H1 (cell line): Measurements from ENCODE around the gene PLXND1. TPM values are rescaled to one million over a fixed set of nuclear protein-coding genes. Genes with fewer than 3 reads are reported as not detected.

Experiments used
- CTCF ChIA-PET: fragments of 300-600 bp; sonication (Branson Sonifier 250); formaldehyde crosslinking; loops from one replicate; lab custom pipeline; 2021; ENCODE audit not compliant: partially characterized antibody; lab: Charles Lee
- POLR2A ChIA-PET: fragments of 300-600 bp; sonication (Branson Sonifier 250); formaldehyde crosslinking; loops from one replicate; lab custom pipeline; 2021; ENCODE audit warnings: inconsistent platforms; ENCODE audit not compliant: partially characterized antibody; lab: Charles Lee
- DNase-seq, 2 experiments: peaks; one replicate each; pipeline versions ENCODE4 v3.0.0 to v3.0.0-alpha.2; 2010 to 2022; ENCODE audit warnings: low spot score in 2 of 2, low read depth in 1 of 2, mixed read lengths in 1 of 2
- FAIRE-seq: peaks from 2 replicates; lab custom pipeline; 2011; peaks lifted over from hg19 to GRCh38; lab: Jason Lieb, UNC
- H2AFZ ChIP-seq: 2 replicates; pipeline ENCODE4 v1.8.1; 2012; ENCODE audit warnings: low read length, inconsistent platforms
- H2AK5ac ChIP-seq: 2 replicates; pipeline ENCODE4 v1.6.1; 2013; ENCODE audit warnings: low read depth, low read length
- H2BK120ac ChIP-seq: replicated peaks from 2 replicates; pipeline ENCODE3; 2013; ENCODE audit warnings: low read depth, low read length, inconsistent platforms
- H2BK12ac ChIP-seq: 2 replicates; pipeline ENCODE4 v1.6.1; 2013; ENCODE audit warnings: low read depth, low read length
- H2BK15ac ChIP-seq: 2 replicates; pipeline ENCODE4 v1.6.1; 2013; ENCODE audit warnings: low read length
- H2BK20ac ChIP-seq: 2 replicates; pipeline ENCODE4 v1.6.1; 2013; ENCODE audit warnings: low read length
- H2BK5ac ChIP-seq: 2 replicates; pipeline ENCODE4 v1.6.1; 2013; ENCODE audit warnings: low read depth, low read length
- H3K14ac ChIP-seq: 2 replicates; pipeline ENCODE4 v1.6.1; 2013; ENCODE audit warnings: inconsistent platforms; ENCODE audit not compliant: insufficient read length
- H3K18ac ChIP-seq: 2 replicates; pipeline ENCODE4 v1.6.1; 2013; ENCODE audit warnings: low read length; ENCODE audit errors: extremely low read depth
- H3K23ac ChIP-seq: 2 replicates; pipeline ENCODE4 v1.6.1; 2013; ENCODE audit warnings: inconsistent platforms; ENCODE audit not compliant: insufficient read length
- H3K23me2 ChIP-seq: 2 replicates; pipeline ENCODE4 v1.6.1; 2013; ENCODE audit warnings: low read depth, low read length
- H3K27ac ChIP-seq: 2 replicates; pipeline ENCODE4 v1.6.1; 2011; ENCODE audit warnings: low read depth, low read length, inconsistent platforms
- H3K27me3 ChIP-seq, 4 experiments: replicated peaks in 1 of 4; 1 replicate in 1 of 4; 2 replicates in 3 of 4; pipeline versions ENCODE4 v1.6.1 to v1.8.1; 2011 to 2013; ENCODE audit warnings: low read length in 3 of 4, mild to moderate bottlenecking in 3 of 4, inconsistent platforms in 2 of 4, mixed read lengths in 2 of 4, moderate library complexity in 1 of 4; ENCODE audit not compliant: control insufficient read depth in 3 of 4, insufficient read depth in 3 of 4; ENCODE audit errors: extremely low read depth in 1 of 4
- H3K36me3 ChIP-seq, 4 experiments: 2 replicates each; pipeline versions ENCODE4 v1.6.1 to v1.8.1; 2011 to 2013; ENCODE audit warnings: mild to moderate bottlenecking in 4 of 4, low read length in 3 of 4, moderate library complexity in 2 of 4, control low read depth in 1 of 4, inconsistent platforms in 1 of 4; ENCODE audit not compliant: insufficient read depth in 4 of 4, control insufficient read depth in 2 of 4
- H3K4ac ChIP-seq: replicated peaks from 2 replicates; pipeline ENCODE3; 2013; ENCODE audit warnings: low read length, low read depth, mixed read lengths, inconsistent platforms; ENCODE audit not compliant: insufficient read length
- H3K4me1 ChIP-seq, 4 experiments: replicated peaks in 1 of 4; 1 replicate in 1 of 4; 2 replicates in 3 of 4; pipeline versions ENCODE4 v1.6.1 to v1.8.1; 2011 to 2013; ENCODE audit warnings: low read length in 3 of 4, inconsistent platforms in 2 of 4, mixed read lengths in 1 of 4; ENCODE audit not compliant: insufficient read depth in 4 of 4, control insufficient read depth in 3 of 4
- H3K4me2 ChIP-seq, 2 experiments: 2 replicates each; pipeline versions ENCODE4 v1.6.1 to v1.8.1; 2011 to 2013; ENCODE audit warnings: low read depth in 2 of 2, low read length in 2 of 2, control low read depth in 1 of 2, inconsistent platforms in 1 of 2, mild to moderate bottlenecking in 1 of 2; ENCODE audit not compliant: insufficient read depth in 1 of 2
- H3K4me3 ChIP-seq, 4 experiments: fragments of 200-600, 300-600 bp in 1 of 4; sonication (generic), shearing (Covaris generic), sonication (Bioruptor Twin) in 1 of 4; 2 replicates each; pipeline versions ENCODE4 v1.5.1 to v1.8.1; 2011 to 2016; ENCODE audit warnings: low read length in 4 of 4, low read depth in 3 of 4, control low read depth in 2 of 4, inconsistent platforms in 2 of 4, mild to moderate bottlenecking in 2 of 4, mixed read lengths in 1 of 4, moderate library complexity in 1 of 4; ENCODE audit not compliant: insufficient read depth in 2 of 4; ENCODE audit errors: extremely low read depth in 1 of 4
- H3K56ac ChIP-seq: replicated peaks from 2 replicates; pipeline ENCODE3; 2013; ENCODE audit warnings: low read depth, mild to moderate bottlenecking, mixed read lengths, low read length, inconsistent platforms; ENCODE audit not compliant: insufficient read length
- H3K79me1 ChIP-seq: 2 replicates; pipeline ENCODE4 v1.6.1; 2013; ENCODE audit warnings: low read depth, low read length, control low read depth
- H3K79me2 ChIP-seq, 2 experiments: 2 replicates each; pipeline versions ENCODE4 v1.6.1 to v1.8.1; 2012 to 2013; ENCODE audit warnings: low read length in 2 of 2, mild to moderate bottlenecking in 2 of 2, inconsistent platforms in 1 of 2; ENCODE audit not compliant: insufficient read depth in 2 of 2, control insufficient read depth in 1 of 2
- H3K9ac ChIP-seq, 4 experiments: replicated peaks in 1 of 4; 1 replicate in 1 of 4; 2 replicates in 3 of 4; pipeline versions ENCODE4 v1.6.1 to v1.8.1; 2011 to 2013; ENCODE audit warnings: low read depth in 3 of 4, low read length in 3 of 4, control low read depth in 2 of 4, mild to moderate bottlenecking in 2 of 4, moderate library complexity in 2 of 4, inconsistent platforms in 1 of 4; ENCODE audit errors: extremely low read depth in 1 of 4
- H3K9me3 ChIP-seq, 2 experiments: 2 replicates each; pipeline versions ENCODE4 v1.6.1 to v1.8.1; 2012 to 2013; ENCODE audit warnings: mild to moderate bottlenecking in 2 of 2, moderate library complexity in 2 of 2, control low read depth in 1 of 2, inconsistent platforms in 1 of 2, low read depth in 1 of 2, low read length in 1 of 2, mixed read lengths in 1 of 2; ENCODE audit not compliant: insufficient read depth in 2 of 2
- H4K20me1 ChIP-seq, 2 experiments: replicated peaks in 1 of 2; 2 replicates each; pipeline versions ENCODE3 to v1.8.1; 2011 to 2013; ENCODE audit warnings: inconsistent platforms in 2 of 2, low read length in 2 of 2, mild to moderate bottlenecking in 1 of 2; ENCODE audit not compliant: insufficient read depth in 2 of 2, control insufficient read depth in 1 of 2
- H4K5ac ChIP-seq: 2 replicates; pipeline ENCODE4 v1.6.1; 2013; ENCODE audit warnings: low read length, low read depth, mixed read lengths, inconsistent platforms; ENCODE audit not compliant: insufficient read length
- H4K8ac ChIP-seq: 2 replicates; pipeline ENCODE4 v1.8.0; 2013; ENCODE audit warnings: mild to moderate bottlenecking, moderate library complexity, low read length, inconsistent platforms; ENCODE audit not compliant: insufficient read depth; ENCODE audit errors: extremely low read depth
- H4K91ac ChIP-seq: replicated peaks from 2 replicates; pipeline ENCODE3; 2013; ENCODE audit warnings: low read length, mixed read lengths, inconsistent platforms; ENCODE audit not compliant: insufficient read length
- ASH2L ChIP-seq: fragments of 200-600, 300-600 bp; sonication (generic); IDR thresholded peaks from one replicate; pipeline ENCODE4 v1.7.1; 2017; ENCODE audit warnings: low read length
- CBX5 ChIP-seq: fragments of 300-800, 300-1000 bp; sonication (generic); IDR thresholded peaks from 2 replicates; pipeline ENCODE4 v1.7.1; 2016; ENCODE audit warnings: antibody characterized with exemption, low read length, low read depth
- CHD1 ChIP-seq: IDR thresholded peaks from 2 replicates; pipeline ENCODE4 v1.6.1; 2012; ENCODE audit warnings: low read depth, low read length, improper control_type of control experiment
- CREB1 ChIP-seq: IDR thresholded peaks from 2 replicates; pipeline ENCODE4 v1.6.1; 2012; ENCODE audit warnings: inconsistent platforms
- EZH2 ChIP-seq: fragments of 200-600 bp; sonication (generic); IDR thresholded peaks from 2 replicates; pipeline ENCODE4 v1.7.1; 2012; ENCODE audit warnings: low read depth, mild to moderate bottlenecking, moderate library complexity, low read length, inconsistent platforms; ENCODE audit not compliant: severe bottlenecking
- KDM1A ChIP-seq: fragments of 200-600, 300-600 bp; sonication (generic); IDR thresholded peaks from 2 replicates; pipeline ENCODE4 v1.7.1; 2016; ENCODE audit warnings: mild to moderate bottlenecking, low read length, borderline replicate concordance
- TBP ChIP-seq: IDR thresholded peaks from 2 replicates; pipeline ENCODE4 v1.6.1; 2011; ENCODE audit warnings: low read depth, low read length, improper control_type of control experiment
- WGBS, 2 experiments: shearing (Covaris generic) in 1 of 2; methylation state at CpG; one replicate each; pipeline versions ENCODE4 v1.1.6 to v1.1.7; 2013 to 2015; ENCODE audit warnings: low lambda C conversion rate in 2 of 2, mixed read lengths in 2 of 2, inconsistent platforms in 1 of 2, low coverage in 1 of 2, missing lambda C conversion rate in 1 of 2; ENCODE audit not compliant: insufficient replicate concordance in 2 of 2, insufficient coverage in 1 of 2, insufficient read length in 1 of 2; ENCODE audit errors: extremely low coverage in 1 of 2, missing lambda C conversion rate in 1 of 2; 5-methylcytosine and 5-hydroxymethylcytosine counted together
- polyA plus RNA-seq, 7 experiments: library from polyadenylated mRNA; depleted of rRNA in 3 of 7; stranded (reverse) in 5 of 7; unstranded in 2 of 7; fragments of >200 nt in 5 of 7; fragments of 200-250 nt in 2 of 7; gene quantifications; 1 replicate in 5 of 7; 2 replicates in 1 of 7; 4 replicates in 1 of 7; pipeline versions ENCODE4 v1.2.1 to v1.2.3, GENCODE V29; 2011 to 2013; ENCODE audit warnings: missing spikeins in 2 of 7, mixed read lengths in 2 of 7
- total RNA-seq: library from RNA; stranded (reverse); fragmentation: NEBNext Ultra II Directional; extraction: Animal tissue kit (Norgen Biotek cat#: 25700); gene quantifications from 2 replicates; pipeline ENCODE4 v1.2.1, GENCODE V29; 2021

Gene PLXND1
- total and polyA plus RNA-seq, 2 of the 8 experiments (the other 6 are each of a cell fraction or from before 2014, with no cell fraction given), result 17.7 to 66.4 TPM

- H3K18ac ChIP-seq, result 0 out of 2 replicates have a peak overlapping the region, but pooled peaks have one; percentile 13
- ChIA-PET POLR2A (interaction anchor here (1.3 to 2.6 kb wide), 4 partner anchors 11 to 288 kb away, joined by 3 to 14 read pairs (median 6); a partner anchor contains a TSS), CTCF (interaction anchor here (1.4 to 2.1 kb wide), 3 partner anchors 22 to 117 kb away, joined by 5 to 7 read pairs (median 6); no protein-coding TSS in a partner anchor)
- H4K8ac ChIP-seq, result peak overlapping the region; percentile 28; the same call in 1 of the 2 replicates
- H2BK12ac ChIP-seq, result peak overlapping the region; percentile 77; the same call in 1 of the 2 replicates
- H3K27ac ChIP-seq, result no peak overlapping the region
- H3K79me2 ChIP-seq, result peaks cover 4 to 18% of the 10 kb centered on the region in 2 experiments; a peak in 2 of 4 replicates
- 82% methylated on average over 8 of the region's 8 CpGs; no CpG with 5 or more reads in 1 of the 2 experiments for WGBS, 2 experiments
- H4K20me1 ChIP-seq, result peaks cover 5 to 20% of the 10 kb centered on the region in 2 experiments
- peaks cover 23% of the 10 kb centered on the region; the same call in 1 of the 2 replicates for H3K23me2 ChIP-seq
- FAIRE-seq (no peak), DNase-seq (no peak)
- no peaks in the 10 kb centered on the region for H3K79me1 ChIP-seq
- H3K36me3 ChIP-seq, result no peaks in the 10 kb centered on the region; a peak in 1 of 8 replicates
- no peaks in the 10 kb centered on the region for H3K9me3 ChIP-seq
- no peak overlapping the region for H3K14ac ChIP-seq
- no peak overlapping the region for H4K5ac ChIP-seq
- H3K27me3 ChIP-seq, result peaks cover 7 to 31% (median 22%) of the 10 kb centered on the region in 4 experiments; a peak in 6 of 7 replicates
- H3K9ac ChIP-seq, result no peak overlapping the region
- no peak overlapping the region for H3K23ac ChIP-seq
- peaks cover 9 to 63% (median 49%) of the 10 kb centered on the region in 4 experiments for H3K4me1 ChIP-seq
- H2BK20ac ChIP-seq, result peak overlapping the region; percentile 3; the same call in 1 of the 2 replicates
- H3K4ac ChIP-seq, result no peak overlapping the region
- TF ChIP-seq ASH2L (no peak), CHD1 (no peak), CBX5 (no peak), TBP (no peak), EZH2 (no peak), KDM1A (peak; percentile 66; the same call in 1 of the 2 replicates), CREB1 (no peak)
- H4K91ac ChIP-seq, result no peak overlapping the region
- peak overlapping the region in 3 of 4 experiments; percentile 37 to 63 (median 46); a peak in 6 of 8 replicates for H3K4me3 ChIP-seq
- H2AK5ac ChIP-seq, result peak overlapping the region; percentile 8; the same call in 1 of the 2 replicates
- H2AFZ ChIP-seq, result no peak overlapping the region
- peak overlapping the region; percentile 53; the same call in 1 of the 2 replicates for H2BK15ac ChIP-seq
- H3K56ac ChIP-seq, result no peak overlapping the region
- H3K4me2 ChIP-seq, result peak overlapping the region; percentile 75 to 86
- no peak overlapping the region for H2BK120ac ChIP-seq
- H2BK5ac ChIP-seq, result no peak overlapping the region; the same call in 1 of the 2 replicates
Measured at GRCh38 chr3:129603991-129604749, 2.3 kb downstream of the PLXND1 start.
